Mucosa of rectum (tissue), 2 donors: Measurements from ENCODE around the gene CALML6.

Source experiments
- H3K27ac ChIP-seq, 2 donors: one replicate each; pipeline ENCODE4 v1.7.0; 2013; ENCODE audit warnings: inconsistent platforms in 2 of 2, low read depth in 2 of 2, low read length in 2 of 2
- H3K27me3 ChIP-seq, 2 donors: one replicate each; pipeline ENCODE4 v1.7.0; 2013; ENCODE audit warnings: low read length in 2 of 2; ENCODE audit not compliant: control insufficient read depth in 2 of 2, insufficient read depth in 2 of 2
- H3K36me3 ChIP-seq, 2 donors: one replicate each; pipeline ENCODE4 v1.7.0; 2013; ENCODE audit warnings: low read length in 2 of 2; ENCODE audit not compliant: control insufficient read depth in 2 of 2, insufficient read depth in 2 of 2
- H3K4me1 ChIP-seq, 2 donors: one replicate each; pipeline ENCODE4 v1.7.0; 2013; ENCODE audit warnings: low read length in 2 of 2, mild to moderate bottlenecking in 1 of 2; ENCODE audit not compliant: control insufficient read depth in 2 of 2, insufficient read depth in 2 of 2
- H3K4me3 ChIP-seq, 2 donors: one replicate each; pipeline ENCODE4 v1.7.0; 2013; ENCODE audit warnings: low read length in 2 of 2
- H3K9ac ChIP-seq, 2 donors: one replicate each; pipeline ENCODE4 v1.7.0; 2013; ENCODE audit warnings: low read length in 2 of 2, low read depth in 1 of 2, mild to moderate bottlenecking in 1 of 2
- H3K9me3 ChIP-seq, 2 donors: one replicate each; pipeline ENCODE4 v1.7.0; 2013; ENCODE audit warnings: low read length in 2 of 2; ENCODE audit not compliant: control insufficient read depth in 2 of 2
- donor health status: healthy.
- donor health status: Normal muscosa, but diverticular disease.

CALML6 gene

DNA sequence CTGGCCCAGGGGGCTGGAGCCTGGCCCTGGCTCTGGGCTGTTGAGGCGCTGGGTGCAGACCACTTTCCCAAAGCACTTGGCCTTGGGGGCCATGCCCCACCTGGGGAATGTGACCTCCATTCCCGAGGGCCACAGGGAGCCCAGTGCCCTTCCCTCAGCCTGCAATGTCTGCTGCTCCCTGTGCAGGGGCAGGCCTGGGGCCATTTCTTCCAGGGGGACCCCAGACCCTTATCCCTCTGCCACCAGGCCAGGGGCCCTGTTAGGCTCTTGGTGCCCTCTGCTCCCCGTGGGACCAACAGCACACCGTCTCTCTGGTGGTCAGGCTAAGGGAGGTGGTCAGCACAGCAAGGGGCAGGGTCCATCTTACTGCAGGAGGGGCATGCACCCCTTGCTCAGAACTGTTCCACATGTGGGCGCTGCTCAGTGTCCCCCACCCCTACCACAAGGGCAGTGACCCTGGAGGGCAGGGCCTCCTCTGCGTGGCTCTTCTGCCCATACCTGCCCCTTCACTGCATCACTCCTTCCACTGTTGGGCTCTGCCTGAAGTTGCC lies 5.1 kb downstream of the CALML6 start:
- Histone ChIP-seq H3K27me3 (no peaks in the 10 kb centered on the region), H3K4me3 (peak overlapping the region; percentile 61), H3K27ac (peak overlapping the region; percentile 66 to 76), H3K9ac (peak overlapping the region; percentile 32 to 64), H3K9me3 (no peaks in the 10 kb centered on the region), H3K36me3 (no peaks in the 10 kb centered on the region), H3K4me1 (peaks cover 31 to 41% of the 10 kb centered on the region in 2 donors)

DNA sequence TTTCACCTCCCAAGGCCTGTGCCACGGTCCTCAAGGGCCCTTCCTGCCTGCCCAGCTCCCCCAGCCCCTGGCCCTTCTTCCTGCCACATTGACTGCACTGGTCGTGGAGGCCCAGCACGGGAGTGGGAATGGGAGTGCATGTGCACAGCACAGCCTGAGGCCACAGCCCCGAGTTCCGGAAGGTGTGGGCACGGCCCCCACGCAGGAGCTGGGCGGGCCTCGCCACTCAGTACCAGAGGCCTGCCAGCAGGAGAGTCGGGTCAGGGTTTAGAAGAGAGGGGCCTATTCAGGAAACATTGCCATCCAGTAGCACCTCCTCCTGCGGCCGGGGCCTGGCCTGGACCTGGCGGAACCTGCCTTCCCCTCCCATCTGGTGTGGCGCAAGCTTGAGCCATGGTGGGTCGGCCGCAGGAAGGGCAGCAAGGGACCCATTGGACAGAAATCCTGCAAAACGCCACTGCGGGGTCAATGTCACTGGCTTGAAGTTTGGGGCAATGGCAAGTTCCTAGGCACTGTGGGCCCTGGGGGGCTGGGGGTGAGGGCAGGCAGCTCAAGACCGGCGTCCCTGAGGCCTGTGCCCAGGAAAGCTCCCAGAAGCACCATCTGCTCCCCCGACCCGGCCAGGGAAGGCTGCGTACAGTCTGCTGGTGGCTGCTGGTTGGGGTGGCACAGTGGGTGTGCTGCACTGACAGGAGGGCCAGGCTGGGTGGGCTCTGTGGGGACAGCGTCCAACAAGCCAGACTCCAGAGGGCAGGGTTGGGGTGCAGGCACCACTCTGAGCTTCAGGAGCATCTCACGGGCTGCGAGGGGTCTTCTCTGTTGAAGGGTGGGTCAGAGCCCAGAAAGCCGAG lies 5.8 kb downstream of the CALML6 start:
- no peaks in the 10 kb centered on the region for H3K36me3 ChIP-seq
- peaks cover 27 to 36% of the 10 kb centered on the region in 2 donors for H3K4me1 ChIP-seq
- H3K27ac ChIP-seq = no peak overlapping the region
- H3K27me3 ChIP-seq = no peaks in the 10 kb centered on the region
- no peak overlapping the region for H3K9ac ChIP-seq
- no peak overlapping the region for H3K4me3 ChIP-seq
- no peaks in the 10 kb centered on the region for H3K9me3 ChIP-seq

DNA sequence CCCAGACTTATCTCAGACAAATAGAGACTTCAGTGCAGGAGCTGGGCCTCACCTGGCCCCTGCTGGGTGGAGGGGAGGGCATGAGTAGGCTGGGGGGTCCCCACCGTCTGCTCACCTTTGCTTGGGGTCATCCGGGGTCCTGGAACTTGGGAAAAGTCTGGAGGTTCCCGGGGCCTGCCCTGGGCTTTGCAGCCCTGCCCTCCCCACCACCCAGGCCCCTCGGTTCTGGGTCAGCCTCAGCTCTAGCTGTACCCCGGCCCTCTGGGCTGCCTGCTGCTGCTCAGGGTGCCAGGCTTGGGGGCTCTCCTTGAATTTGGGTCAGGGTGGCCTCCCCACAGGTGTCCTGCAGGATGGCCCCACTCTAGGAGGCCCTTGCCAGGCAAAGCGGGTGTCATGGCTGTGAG lies 6.4 kb downstream of the CALML6 start:
- Histone ChIP-seq H3K4me1 (peaks cover 22 to 31% of the 10 kb centered on the region in 2 donors), H3K9ac (no peak overlapping the region), H3K27me3 (no peaks in the 10 kb centered on the region), H3K4me3 (no peak overlapping the region), H3K36me3 (no peaks in the 10 kb centered on the region), H3K27ac (no peak overlapping the region), H3K9me3 (no peaks in the 10 kb centered on the region)

DNA sequence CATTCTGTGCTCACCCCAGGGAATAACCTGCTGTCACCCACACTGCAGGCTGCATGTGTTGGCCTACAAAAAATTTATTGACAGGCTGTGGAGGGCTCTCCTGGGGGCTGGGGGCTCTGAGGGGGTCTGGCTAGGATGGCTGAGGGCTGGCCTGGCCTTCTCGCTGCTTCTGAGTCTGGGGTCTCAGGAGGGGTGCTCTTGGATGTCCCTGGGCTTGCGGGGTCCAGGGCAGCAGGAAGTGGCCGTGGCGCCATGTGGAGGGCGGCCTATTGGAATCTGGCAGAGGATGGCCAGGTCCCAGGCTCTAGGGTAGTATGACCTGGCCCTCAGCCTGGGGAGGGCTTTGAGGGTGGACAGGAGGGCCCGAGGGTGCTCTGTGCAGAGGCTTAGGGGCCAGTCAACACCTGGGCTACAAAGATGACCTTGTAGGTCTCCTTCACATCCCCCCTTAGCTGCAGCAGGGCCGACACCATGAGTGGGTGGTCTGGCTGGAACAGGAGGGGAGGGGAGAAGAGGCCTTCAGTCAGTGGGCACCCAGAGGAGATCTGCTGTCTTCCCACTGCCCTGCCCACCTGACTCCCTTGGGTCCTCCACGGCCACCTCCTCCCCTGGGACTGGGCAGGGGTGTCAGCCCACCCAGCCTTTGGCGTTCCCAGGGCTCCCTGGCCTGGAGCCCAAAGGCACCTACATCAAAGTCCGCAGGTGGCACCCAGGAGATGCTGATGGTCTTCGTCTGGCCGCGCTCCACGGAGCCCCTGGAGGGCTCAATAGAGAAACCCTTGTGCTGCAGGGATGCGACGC lies 7.0 kb downstream of the CALML6 start:
- Histone ChIP-seq H3K36me3 (no peaks in the 10 kb centered on the region), H3K27me3 (no peaks in the 10 kb centered on the region), H3K9me3 (no peaks in the 10 kb centered on the region), H3K9ac (no peak overlapping the region), H3K4me1 (peaks cover 22 to 31% of the 10 kb centered on the region in 2 donors), H3K4me3 (no peak overlapping the region), H3K27ac (no peak overlapping the region)

DNA sequence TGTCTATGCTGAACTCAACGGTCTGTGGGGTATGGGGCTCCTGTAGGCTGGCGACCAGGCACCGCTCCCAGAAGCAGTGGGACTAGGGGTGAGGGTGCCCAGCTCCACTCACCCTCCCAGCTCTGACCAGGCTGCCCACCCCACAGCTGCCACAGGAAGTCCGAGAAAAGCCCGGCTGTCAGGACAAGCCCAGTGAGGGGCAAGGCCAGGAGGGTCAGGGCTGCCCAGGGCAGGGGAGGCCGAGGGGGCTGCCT lies 7.6 kb downstream of the CALML6 start:
- no peak overlapping the region for H3K4me3 ChIP-seq
- no peaks in the 10 kb centered on the region for H3K36me3 ChIP-seq
- no peaks in the 10 kb centered on the region for H3K27me3 ChIP-seq
- peaks cover 22 to 31% of the 10 kb centered on the region in 2 donors for H3K4me1 ChIP-seq
- no peak overlapping the region for H3K27ac ChIP-seq
- H3K9ac ChIP-seq = peak overlapping the region in 1 of 2 donors; percentile 33
- H3K9me3 ChIP-seq = no peaks in the 10 kb centered on the region

DNA sequence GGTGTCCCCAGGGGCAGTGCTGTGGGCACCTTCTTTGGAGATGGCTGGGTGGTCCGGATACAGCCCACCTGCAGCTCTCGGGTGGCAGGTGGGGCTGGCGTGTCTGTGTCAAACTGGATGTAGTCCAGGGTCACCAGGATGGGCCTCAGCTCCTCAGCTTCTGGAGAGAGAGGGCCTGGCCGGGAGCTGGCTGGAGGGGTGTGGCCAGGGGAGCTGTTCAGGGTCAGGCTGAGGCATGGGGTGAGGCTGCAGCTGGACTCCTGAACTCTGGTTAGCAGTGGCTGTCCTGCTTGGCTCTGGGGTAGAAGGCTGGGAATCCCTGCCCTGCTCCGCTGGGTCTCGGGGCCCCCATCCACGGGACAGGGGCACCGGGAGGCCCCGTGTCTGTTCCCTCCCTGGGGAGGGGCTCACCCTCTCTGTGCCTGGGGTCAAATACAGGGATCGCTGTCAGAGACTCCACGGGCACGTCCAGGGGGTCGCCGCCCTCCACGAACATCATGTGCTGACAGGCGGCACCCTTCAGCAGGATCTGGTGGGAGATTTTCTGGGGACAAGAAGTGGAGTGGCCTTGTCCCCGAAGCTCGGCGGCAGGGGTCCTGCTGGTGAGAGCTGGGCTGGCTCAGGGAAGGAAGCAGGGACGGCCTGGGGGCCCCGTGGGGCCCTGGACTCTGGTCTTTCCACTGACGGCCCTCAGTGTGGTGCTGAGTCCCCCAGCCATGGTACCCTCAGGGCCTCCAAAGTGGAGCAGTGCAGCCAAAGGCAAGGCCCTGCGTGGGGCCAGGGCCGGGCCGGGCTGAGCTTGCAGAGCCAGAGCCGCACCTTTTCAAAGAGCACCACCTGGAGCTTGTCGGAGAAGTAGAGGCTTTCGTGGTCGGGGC lies 8.1 kb downstream of the CALML6 start:
- Histone ChIP-seq H3K4me1 (peaks cover 21 to 28% of the 10 kb centered on the region in 2 donors), H3K4me3 (no peak overlapping the region), H3K9me3 (no peaks in the 10 kb centered on the region), H3K27me3 (no peaks in the 10 kb centered on the region), H3K27ac (no peak overlapping the region), H3K36me3 (no peaks in the 10 kb centered on the region), H3K9ac (peak overlapping the region in 1 of 2 donors; percentile 33)

DNA sequence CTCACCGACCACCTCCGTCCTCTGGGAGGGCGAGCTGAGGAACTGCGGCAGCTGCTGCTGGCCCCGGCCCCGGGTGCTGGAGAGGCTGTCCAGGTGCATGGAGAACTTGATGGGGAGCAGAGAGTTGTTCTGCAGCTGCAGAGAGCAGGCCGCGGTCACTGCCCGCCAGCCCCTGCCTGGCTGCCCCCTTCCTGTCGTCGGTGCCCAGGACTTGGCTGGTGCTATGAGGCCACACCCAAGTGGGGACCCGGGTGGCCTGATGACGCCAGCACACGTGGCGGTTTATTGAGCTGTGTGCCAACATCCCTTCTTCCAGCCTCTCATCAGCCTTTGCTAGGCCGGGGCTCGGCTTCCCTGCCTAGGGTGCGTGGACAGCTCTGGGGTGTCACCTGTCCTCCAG lies 9.3 kb downstream of the CALML6 start:
- Histone ChIP-seq H3K27me3 (no peaks in the 10 kb centered on the region), H3K27ac (no peak overlapping the region), H3K36me3 (no peaks in the 10 kb centered on the region), H3K9ac (no peak overlapping the region), H3K4me1 (peaks cover 15 to 20% of the 10 kb centered on the region in 2 donors), H3K9me3 (no peaks in the 10 kb centered on the region), H3K4me3 (no peak overlapping the region)

DNA sequence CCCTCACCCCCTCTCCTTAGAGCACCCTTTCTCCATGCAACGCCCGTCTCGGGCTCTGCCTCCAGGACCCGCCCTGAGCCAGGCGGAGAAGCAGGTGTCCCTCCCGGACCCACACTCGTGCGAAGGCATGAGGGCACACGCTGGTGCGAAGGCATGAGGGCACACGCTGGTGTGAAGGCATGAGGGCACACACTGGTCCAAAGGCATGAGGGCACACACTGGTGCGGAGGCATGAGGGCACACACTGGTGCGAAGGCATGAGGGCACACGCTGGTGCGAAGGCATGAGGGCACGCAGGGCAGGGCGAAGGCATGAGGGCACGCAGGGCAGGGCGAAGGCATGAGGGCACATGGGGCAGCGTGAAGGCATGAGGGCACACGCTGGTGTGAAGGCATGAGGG lies 9.8 kb downstream of the CALML6 start:
- peaks cover 12 to 15% of the 10 kb centered on the region in 2 donors for H3K4me1 ChIP-seq
- H3K9ac ChIP-seq = no peak overlapping the region
- H3K27me3 ChIP-seq = no peaks in the 10 kb centered on the region
- H3K4me3 ChIP-seq = no peak overlapping the region
- no peak overlapping the region for H3K27ac ChIP-seq
- H3K36me3 ChIP-seq = no peaks in the 10 kb centered on the region
- no peaks in the 10 kb centered on the region for H3K9me3 ChIP-seq

DNA sequence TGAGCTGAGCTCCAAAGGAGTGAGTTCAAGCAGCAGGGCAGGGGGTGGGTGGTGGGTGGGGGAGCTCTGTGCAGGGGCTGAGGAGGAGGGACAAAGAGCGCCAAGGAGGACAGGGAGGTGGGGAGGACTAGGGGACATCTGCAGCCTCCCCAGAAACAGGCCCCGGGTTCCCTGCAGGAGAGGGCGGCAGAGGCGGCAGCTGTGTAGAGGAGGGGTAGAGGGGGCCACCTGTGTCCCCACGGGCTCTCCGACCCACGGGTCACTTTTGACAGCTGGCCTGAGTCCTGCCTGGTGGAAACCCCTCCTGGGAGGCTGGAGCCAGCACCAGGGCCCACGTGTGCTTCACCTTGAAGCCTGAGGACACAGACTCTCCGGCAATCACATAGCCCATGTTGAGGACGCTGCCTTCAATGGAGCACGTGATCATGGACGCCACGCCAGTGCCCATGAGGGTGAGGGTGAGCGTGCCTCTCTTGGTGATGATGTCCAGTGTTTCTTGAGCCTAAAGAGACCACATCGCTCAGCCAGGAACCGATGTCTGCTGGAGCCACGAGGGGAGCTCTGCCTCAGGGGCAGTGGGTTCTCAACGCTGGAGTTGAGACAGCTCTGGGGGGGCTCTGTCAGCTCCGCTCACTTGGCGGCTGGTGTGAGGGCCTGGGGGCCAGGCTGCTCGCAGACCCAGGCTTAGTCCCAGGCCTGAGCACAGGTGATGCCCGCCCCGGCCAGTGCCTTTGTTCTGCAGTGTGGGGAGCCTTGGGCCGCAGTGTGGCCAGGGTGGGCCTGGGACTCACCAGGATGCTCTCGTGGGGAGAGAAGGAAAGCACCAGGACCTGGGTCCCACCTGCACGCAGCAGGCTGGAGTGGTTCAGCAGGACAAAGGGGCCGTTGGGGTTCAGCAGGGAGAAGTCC lies 10.6 kb downstream of the CALML6 start:
- Histone ChIP-seq H3K4me1 (peaks cover 11 to 13% of the 10 kb centered on the region in 2 donors), H3K27ac (no peak overlapping the region), H3K4me3 (no peak overlapping the region), H3K9ac (no peak overlapping the region), H3K9me3 (no peaks in the 10 kb centered on the region), H3K36me3 (no peaks in the 10 kb centered on the region), H3K27me3 (no peaks in the 10 kb centered on the region)
